Astrocyte of the spinal cord (primary cell): ENCODE results near the gene TRAF6.

Experiments used
- DNase-seq: peaks from one replicate; pipeline ENCODE4 v3.0.0; 2011; ENCODE audit warnings: low read depth, low spot score
- H3K4me3 ChIP-seq: 2 replicates; pipeline ENCODE4 v1.5.1; 2011; ENCODE audit warnings: low read depth, mild to moderate bottlenecking, low read length, moderate library complexity
- in situ Hi-C: cut with HindIII; loops from 2 replicates; pipeline ENCODE4 v1.10.0; 2017; ENCODE audit warnings: low sequenced_read_pairs
- TF ChIP-seq, protein P1 (sequence below): IDR thresholded peaks from 2 replicates; pipeline ENCODE4 v1.5.1; 2012; ENCODE audit warnings: low read depth, mild to moderate bottlenecking, low read length, inconsistent platforms

TRAF6 gene

DNA sequence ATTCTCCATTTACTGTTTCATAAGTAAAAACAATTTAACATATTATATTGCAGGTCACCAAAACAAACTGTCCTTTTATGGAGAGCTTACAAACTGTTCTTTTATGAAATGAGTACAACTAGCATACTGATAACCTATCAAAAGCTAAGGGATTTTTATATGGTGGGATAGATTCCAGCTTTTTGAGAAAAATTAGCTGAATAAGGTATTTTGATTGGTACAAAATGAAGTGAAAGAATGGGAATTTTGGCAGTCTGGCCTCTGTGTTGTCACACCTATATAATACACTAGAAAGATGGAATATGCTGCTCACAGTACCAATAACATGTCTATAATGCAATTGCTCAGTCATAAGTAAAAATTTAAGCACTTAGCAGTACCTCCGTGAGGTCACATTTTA lies 11.4 kb downstream of the TRAF6 start:
- H3K4me3 ChIP-seq, result no peak overlapping the region
- in situ Hi-C loops, result no loop called here
- TF ChIP-seq, protein P1, sequence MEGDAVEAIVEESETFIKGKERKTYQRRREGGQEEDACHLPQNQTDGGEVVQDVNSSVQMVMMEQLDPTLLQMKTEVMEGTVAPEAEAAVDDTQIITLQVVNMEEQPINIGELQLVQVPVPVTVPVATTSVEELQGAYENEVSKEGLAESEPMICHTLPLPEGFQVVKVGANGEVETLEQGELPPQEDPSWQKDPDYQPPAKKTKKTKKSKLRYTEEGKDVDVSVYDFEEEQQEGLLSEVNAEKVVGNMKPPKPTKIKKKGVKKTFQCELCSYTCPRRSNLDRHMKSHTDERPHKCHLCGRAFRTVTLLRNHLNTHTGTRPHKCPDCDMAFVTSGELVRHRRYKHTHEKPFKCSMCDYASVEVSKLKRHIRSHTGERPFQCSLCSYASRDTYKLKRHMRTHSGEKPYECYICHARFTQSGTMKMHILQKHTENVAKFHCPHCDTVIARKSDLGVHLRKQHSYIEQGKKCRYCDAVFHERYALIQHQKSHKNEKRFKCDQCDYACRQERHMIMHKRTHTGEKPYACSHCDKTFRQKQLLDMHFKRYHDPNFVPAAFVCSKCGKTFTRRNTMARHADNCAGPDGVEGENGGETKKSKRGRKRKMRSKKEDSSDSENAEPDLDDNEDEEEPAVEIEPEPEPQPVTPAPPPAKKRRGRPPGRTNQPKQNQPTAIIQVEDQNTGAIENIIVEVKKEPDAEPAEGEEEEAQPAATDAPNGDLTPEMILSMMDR, result no peak
- no peak for DNase-seq

DNA sequence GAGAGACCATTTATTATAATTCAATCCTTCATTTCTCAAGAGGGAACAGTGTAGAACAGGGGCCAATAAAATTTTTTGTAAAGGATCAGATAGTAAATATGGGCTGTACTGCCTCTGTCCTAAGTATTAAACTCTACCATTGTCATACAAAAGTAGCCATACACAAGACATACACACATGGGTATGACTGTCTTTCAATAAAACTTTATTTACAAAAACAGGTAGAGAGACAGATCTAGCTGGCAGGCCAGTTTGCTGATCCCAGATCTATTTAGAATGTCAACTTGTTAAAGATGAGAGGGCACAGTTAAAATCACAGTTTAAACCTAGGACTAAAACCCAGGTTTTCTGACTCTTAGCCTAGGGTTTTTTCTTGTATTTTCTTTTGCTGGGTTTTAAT lies 16.7 kb downstream of the TRAF6 start:
- TF ChIP-seq, protein P1, result no peak
- H3K4me3 ChIP-seq, result no peak overlapping the region
- in situ Hi-C loops, result no loop called here

DNA sequence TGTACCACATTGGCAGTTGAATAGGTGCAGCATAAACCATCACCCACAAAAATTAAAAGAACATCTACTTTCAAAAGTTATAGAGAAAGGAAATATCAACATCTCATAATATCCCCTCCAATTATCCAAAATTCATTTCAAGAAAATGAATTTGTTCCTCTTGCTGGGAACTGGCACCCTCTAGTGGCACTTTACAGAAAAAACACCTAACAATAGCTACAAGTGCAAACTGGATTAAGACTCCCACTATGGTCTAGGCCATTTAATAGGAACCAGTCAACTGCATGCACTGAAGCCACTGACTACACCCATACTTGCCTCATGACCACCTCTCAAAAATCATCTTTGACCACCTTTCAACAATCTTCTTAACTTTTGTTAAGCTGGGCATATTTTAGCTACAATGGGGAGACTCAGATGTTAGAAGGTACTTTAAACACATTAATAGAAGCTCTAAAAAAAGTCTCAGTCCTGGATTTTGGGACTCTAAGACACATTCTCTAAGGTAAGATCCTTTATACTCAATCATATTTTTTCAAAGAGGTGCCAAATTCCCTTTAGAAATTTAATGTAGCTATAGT lies 17.3 kb downstream of the TRAF6 start:
- H3K4me3 ChIP-seq, result no peak overlapping the region
- in situ Hi-C loops, result no loop called here
- peak; percentile 57 for DNase-seq
- TF ChIP-seq, protein P1, result peak; percentile 69

More for the DNA sequence above, 16.7 kb downstream of the TRAF6 start:
- DNase-seq, result no peak

DNA sequence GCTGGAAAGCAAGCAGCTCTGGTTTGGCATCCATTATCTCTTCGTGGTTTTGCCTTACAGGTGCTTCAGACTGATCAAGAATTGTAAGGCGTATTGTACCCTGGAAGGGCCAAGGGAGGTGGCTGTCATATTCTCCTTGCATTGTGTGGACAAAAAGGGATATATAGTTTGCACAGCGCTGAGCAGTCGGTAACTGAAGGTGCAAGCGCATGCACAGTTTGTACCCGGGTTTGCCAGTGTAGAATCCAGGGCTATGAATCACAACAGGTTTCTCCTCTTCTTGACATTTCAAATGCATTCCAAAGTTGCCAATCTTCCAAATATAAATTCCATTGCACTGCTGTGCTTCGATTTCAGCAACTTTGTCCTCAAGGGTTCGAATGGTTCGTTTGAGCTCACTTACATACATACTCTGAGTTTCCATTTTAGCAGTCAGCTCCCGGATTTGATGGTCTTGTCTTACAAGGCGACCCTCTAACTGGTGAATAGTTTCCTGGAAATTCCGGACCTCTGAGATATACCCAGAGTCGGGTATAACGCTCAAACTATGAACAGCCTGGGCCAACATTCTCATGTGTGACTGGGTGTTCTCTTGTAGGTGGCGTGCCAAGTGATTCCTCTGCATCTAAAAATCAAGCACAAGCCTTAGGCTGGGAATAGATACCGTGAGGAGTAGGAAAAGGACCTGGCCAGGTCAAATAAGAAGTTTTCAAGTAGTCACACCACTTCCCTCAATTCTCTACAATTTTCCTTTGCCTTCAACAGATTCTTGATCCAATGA lies 19.9 kb downstream of the TRAF6 start:
- TF ChIP-seq, protein P1, result no peak
- DNase-seq, result no peak
- in situ Hi-C loops, result no loop called here
- H3K4me3 ChIP-seq, result no peak overlapping the region

DNA sequence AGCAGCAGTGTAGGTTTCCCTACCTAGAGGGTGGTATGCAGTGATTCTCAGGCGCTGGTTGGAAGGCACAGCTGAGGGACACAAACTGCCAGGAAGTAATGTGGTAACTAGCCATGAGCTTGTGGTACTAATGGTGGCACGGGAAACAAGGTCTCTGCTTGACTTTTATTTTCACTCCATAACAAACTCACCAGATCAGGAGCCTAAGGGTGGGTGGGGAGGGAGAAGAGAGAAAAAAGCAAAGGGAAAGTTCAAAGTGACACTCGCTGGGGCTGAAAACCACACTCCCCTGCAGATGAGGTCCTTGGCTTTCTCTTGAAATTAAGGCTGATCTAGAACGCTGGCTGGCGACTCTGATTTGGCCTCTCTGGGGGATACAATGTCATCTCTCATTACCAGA lies 22.0 kb downstream of the TRAF6 start:
- in situ Hi-C loops, result loop anchor here (10.0 kb wide), 1 partner anchor 193 kb away; the partner anchor contains the start of gene PRR5L
- H3K4me3 ChIP-seq, result no peak overlapping the region
- DNase-seq, result no peak
- TF ChIP-seq, protein P1, result no peak

DNA sequence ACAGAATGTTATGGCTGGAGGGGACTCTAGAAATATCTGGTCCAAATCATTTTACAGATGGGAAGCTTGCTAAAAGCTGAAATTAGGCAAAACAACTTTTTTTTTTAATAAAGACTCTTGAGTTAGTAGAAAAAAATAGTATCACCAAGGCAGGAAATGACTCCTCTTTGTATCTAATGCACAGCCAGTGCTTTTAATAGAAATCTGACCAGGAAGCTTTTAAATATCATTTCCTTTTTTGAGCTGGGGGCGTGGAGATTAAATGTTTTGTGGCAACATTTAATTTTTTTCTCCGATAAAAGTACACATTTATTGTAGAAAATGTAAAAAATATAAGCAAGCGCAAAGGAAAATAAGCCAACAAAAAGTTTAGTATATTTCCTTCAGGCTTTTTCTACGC lies 22.5 kb downstream of the TRAF6 start:
- no peak overlapping the region for H3K4me3 ChIP-seq
- DNase-seq, result no peak
- in situ Hi-C loops, result loop anchor here (10.0 kb wide), 1 partner anchor 193 kb away; the partner anchor contains the start of gene PRR5L
- TF ChIP-seq, protein P1, result no peak
